Dermis microvascular lymphatic vessel endothelial cell (primary cell): ENCODE results near the gene CNTN3. TPM values are rescaled to one million over a fixed set of nuclear protein-coding genes. Genes with fewer than 3 reads are reported as not detected.

Experiments
- DNase-seq, 2 donors: peaks; one replicate each; pipeline versions ENCODE4 v3.0.0 to v3.0.0-alpha.2; 2010; ENCODE audit warnings: low read depth in 2 of 2
- total RNA-seq: library from RNA; depleted of rRNA; stranded (reverse); fragments of >200 nt; gene quantifications from 2 replicates; pipeline ENCODE4 v1.2.1, GENCODE V29; 2014

CNTN3 gene
- total RNA-seq, 1 donor from 2014 or later: not detected

DNA sequence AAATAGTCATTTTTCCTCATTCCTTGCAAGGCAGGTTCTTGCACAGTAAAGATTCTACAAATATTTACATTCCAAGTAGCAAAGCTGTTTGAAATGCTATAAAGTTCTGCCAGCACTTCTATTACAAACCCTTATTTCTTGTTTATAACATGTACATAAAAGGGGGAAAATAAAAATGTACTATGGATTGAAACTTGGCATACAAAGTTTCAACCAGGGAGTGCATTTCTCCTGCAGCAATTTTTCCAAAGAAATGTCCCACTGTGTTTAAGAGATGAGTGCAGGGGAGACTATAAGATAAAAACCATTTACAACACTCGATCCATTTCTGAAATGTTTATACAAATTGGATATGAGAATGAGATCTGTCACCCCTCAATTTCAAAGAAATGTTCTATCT, 3.3 kb downstream of the CNTN3 start:
- no peak for DNase-seq

DNA sequence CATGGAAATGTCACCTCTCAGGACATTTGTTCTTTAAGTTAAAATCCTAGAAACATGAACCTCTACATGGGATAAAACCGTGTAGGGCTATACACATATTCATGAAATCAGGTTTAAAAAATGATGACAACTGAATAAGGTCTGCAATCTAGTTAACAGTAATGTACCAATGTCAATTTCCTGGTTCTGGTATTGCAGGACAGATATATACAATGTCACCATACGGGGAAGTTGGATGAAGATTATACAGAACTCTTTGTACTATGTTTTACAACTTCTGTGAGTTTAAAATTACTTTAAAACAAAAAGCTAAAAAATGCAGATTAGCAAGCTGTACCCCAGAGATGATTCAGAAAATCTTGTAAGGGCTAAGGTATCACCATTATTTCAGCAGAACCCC, 6.7 kb downstream of the CNTN3 start:
- DNase-seq: no peak

DNA sequence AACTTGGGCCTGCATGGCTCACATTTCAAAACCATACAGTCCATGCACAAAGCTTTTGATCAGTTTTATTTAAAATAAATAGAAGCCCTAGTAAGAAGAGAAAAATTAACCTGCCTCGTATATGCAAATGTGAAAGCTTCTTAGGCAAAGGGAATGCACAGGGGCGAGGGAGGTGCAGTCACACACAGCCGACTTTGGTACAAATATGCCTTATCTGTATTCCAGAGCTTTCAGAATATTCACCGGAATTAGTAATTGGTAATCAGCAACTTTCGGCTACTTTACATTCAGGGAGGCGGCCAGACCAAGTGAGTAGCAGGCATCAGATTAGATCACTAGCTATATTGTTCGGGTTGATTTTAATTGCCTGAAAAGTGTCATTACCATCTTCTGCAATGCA, 7.5 kb downstream of the CNTN3 start:
- DNase-seq: no peak

DNA sequence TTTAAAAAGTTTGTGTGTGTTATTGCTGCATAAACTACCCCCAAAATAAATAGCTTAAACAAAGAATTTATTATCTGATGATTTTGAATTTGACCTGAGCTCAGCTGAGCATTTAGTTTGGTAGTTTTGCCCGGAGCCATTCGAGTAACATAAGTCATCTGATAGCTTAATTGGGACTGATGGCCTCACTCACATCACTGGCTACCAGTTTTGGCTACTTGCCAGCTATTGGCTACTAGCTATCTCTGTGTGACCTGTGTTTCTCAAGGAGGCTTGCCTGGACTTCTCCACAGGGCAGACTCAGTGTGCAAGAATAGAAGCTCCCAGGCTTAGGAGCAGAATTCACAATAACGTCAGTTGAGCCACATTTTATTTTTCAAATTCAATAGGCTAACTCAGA, 9.0 kb downstream of the CNTN3 start:
- no peak for DNase-seq

DNA sequence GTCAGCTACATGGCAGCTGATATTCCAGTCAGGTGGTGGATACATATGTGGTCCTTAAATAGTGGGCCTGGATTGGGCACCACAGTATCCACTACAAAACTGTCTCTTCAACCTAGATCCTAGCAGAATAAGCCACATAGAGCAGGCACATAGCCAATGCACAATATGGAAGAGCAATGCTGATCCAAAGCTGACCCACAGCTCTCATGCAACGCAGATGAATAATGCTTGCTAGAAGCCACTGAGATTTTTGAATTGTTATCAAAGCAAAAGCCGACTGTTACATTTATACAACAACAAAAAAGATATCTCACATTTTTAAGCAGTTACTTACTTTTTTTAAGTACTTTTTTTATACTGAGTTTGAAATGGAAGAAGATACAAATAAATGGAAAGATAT, 11.2 kb downstream of the CNTN3 start:
- DNase-seq: no peak

DNA sequence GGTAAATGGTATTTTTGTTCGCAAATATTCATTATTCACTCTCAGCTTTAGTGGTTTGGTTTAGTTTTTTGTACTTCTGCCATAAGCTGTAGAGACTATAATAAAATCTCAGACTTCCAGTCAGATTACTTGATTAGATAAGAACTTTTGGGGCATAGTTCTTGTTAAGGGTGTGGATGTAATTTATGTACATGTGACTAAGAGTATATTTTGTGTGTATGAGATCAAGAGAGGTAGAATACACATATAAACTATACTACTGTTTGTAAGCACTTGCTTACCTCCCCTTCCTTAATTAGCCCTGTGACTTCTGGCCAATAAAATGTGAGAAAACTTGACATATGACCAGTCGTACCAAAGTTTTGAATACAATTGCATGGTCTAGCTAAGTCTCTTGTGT, 12.0 kb downstream of the CNTN3 start:
- DNase-seq: no peak

DNA sequence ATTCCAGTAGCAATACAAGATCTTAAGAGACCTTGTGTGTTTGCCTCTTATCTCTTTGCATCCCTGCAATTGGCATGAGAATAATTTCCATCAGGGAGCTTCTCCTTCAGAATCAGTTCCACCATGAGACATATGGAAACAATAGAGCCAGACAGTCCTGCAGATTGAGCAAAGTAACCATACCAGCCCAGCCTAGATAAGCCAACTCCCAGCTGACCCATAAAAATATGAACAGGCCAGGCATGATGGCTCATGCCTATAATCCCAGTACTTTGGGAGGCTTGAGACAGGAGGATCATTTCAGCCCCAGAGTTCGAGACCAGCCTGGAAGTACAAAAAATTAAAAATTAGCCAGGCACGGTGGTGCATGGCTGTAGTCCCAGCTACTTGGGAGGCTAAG, 12.7 kb downstream of the CNTN3 start:
- no peak for DNase-seq

DNA sequence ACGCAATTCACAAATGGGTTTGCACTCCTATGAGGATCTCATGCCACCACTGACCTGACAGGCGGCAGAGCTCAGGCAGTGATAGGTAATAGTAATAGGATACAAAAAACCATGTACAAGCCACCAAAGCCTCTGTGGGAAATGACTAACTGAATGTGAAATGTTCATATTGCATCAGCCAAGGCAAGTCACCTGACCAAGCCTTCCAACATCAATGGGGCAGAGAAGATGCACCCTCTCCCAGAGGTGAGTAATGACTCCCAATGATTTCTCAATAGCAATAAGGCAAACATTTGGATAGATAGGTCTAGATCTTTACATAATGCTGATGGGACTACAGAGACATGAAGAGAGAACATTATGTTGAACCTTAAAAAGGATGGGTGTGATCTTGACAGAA, 14.9 kb downstream of the CNTN3 start:
- DNase-seq: no peak

DNA sequence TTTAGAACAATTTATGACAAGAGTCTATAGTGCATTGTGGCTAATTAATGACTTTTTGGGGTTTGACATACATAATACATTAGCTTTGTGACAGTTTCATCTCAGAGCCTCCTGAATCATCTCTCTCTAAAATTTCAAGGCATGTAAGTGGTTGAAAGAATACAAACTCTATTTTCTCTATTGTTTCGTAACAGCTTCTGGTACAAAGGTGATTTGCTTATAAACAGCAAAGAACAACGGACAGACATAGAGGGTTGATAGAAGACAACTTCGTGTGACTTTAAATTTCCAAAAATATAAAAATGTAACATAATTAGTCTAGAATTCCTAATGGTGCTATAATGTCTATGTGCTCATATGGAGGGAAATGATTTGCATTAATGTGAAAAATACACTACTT, 21.3 kb downstream of the CNTN3 start:
- DNase-seq: no peak

DNA sequence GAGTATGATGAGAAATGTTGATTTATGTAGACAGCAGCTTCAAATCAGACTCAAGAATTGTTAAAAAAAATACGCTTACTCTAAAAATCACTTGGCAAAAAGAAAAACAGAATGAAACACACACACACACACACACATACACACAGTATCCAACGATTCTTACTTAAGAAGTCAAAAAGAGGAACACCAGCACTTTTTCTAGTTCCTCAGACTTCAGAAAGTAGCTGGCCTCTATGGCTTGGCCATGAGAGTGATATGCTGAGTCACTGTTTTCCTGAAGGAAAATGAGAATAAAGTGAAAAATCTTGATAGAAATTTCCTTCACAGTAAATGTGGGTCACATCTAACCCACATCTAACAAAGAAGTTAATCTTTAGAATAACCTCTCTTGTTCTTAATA, 22.1 kb downstream of the CNTN3 start:
- DNase-seq: no peak

DNA sequence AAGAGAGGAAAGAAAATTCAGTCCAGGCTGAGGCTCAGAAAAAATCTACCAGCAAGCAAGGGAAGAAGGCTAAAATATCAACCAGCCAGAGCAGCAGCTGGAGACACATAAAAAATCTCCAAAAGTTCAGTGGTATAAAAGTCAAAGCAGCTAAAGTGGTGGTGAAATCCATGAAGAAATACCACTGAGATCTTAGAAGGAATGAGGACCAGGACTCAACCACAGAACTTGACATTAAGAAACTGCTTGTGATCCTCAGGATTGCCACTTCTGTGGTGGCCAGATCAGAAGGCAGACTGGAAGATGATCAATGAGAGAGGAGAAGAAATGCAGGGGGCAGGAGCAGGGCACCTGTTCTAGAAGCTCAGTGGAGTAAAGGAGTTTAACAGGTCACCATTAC, 22.5 kb downstream of the CNTN3 start:
- DNase-seq: no peak

DNA sequence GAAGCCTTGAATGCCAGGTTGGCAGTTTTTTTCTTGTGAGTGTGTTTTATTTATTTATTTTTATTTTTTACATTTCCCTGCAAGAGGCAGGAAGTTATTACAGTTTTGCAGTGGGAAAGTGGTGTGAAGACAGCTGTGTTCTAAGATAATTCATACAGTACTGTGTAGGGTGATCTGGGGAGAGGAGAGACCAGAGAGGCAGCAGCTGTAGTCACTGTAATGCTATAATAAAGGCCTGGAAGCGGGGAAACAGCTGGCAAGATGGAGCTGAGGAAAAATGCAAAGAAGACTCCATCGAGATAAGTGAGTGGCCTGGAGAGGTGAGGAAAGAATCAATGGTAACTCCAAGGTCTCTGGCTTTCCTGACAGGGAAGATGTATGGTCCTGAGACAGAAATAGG, 23.1 kb downstream of the CNTN3 start:
- DNase-seq: no peak

DNA sequence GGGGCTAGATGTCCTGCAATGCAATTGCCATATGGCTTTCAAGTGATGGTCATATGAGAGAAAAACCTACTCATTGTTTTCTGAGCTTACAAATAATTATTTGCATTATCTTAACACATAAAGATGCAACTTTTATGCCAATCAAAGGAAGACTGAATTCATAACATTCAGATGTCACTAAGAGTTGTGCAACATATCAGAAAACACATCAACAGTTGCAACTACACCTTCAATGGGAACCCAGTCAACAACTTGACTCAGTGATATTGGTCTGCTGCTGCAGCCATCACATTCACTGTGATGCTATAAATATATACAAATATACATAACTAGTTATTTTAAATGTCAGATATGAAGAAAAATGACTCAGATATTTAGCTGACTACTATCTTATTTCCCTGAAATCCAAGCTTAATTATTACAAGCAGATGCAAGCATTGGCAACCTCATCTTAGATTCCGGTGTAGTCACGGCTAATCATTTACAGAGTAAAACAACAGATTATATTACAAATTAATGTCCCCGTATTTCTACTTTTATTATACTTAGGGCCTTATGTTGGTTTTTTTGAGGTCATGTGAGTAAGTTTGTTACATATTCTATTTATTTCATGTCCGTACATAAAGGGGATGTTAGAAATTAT, 23.7 kb downstream of the CNTN3 start:
- no peak for DNase-seq

DNA sequence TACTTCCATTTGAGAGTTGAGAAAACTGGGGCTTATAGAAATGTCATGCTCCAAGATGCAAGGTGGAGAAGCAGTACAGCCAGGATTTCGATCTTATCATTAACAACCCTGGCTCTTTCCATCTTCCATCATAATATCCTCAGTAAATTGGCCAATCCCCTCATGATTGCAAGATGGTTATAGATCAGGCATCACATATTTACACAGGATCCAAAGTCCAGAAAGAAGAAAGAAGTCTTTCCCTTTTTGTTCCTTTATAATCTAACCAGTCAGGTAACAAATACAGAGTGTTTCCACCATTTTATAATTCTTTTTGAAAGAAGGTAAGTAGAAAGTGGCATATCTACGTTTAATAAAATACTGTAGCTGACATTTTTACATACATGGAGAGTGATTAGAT, 29.7 kb downstream of the CNTN3 start:
- DNase-seq: no peak

DNA sequence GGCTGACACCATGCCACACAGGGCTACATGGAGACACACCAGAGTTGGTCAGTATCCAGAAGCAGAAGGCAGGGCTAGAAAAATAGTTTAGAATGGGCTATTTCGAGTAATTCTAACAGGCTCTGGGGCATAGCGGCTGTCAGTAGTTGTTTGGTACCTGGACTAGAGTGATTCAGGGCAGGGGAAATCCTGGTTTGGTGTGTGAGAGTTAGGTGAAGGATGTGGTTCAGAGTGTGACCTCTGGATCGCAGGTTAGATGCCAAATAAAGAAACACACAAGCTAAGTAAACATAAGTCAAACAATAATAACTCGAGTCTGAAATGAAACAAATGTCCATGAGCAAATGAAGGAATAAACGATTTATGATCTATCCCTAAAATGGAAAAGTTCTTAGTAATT, 31.5 kb downstream of the CNTN3 start:
- no peak for DNase-seq

DNA sequence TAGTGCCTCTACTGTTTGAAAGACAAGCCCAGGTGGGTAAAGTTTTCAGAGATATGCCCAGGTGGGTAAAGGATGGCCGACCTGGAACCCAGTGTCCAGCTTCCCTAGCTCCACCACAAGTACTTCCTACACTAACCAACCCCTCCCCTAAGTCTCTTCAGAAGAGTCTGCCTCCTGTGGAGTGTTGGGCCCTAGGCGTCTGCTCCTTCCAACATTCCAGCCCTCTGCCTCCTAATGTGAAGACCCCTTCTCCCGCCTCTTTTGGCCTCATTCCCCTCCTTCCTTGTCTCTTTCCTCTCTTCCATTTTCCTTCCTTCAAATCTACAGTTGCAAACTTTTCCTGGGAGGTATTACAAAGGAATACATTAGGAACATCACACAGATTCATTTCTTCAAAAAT, 38.6 kb downstream of the CNTN3 start:
- DNase-seq: no peak

DNA sequence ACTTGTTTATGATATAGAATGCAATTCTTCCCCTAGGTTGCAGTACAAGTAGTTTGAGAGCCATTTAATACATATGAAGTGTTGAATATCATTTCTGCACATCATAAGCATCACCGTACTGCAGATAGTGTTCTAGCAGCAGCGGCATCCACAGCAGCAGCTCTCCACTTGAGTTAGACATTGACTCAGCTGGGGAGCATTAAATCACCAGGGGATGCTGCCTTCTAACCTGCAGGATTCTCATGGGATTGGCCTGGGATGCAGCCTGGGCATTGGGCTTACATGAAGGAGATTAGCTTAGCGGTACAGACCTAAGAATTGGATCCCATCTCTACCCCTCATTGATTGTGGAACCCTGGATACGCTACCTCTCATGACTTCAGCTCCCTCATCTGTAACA, 43.3 kb downstream of the CNTN3 start:
- no peak for DNase-seq
